HFFc6 (cell line): Measurements from ENCODE around the gene SGSM1. TPM values are rescaled to one million over a fixed set of nuclear protein-coding genes. Genes with fewer than 3 reads are reported as not detected.

Source experiments
- DNase-seq: peaks from one replicate; pipeline ENCODE4 v3.0.0-alpha.2; 2018
- H3K27ac Mint-ChIP-seq: 2 replicates; pipeline ENCODE4 v1.8.0; 2020; ENCODE audit warnings: mild to moderate bottlenecking, mixed read lengths
- H3K27me3 Mint-ChIP-seq: 2 replicates; pipeline ENCODE4 v1.8.0; 2021; ENCODE audit warnings: mild to moderate bottlenecking, moderate library complexity, mixed read lengths; ENCODE audit not compliant: insufficient read depth
- H3K36me3 Mint-ChIP-seq: 2 replicates; pipeline ENCODE4 v1.8.0; 2021; ENCODE audit warnings: low read depth, mixed read lengths
- H3K4me1 Mint-ChIP-seq: 2 replicates; pipeline ENCODE4 v1.8.0; 2020; ENCODE audit warnings: low read depth, mixed read lengths
- H3K4me3 Mint-ChIP-seq: 2 replicates; pipeline ENCODE4 v1.8.0; 2020; ENCODE audit warnings: mild to moderate bottlenecking, moderate library complexity, mixed read lengths
- H3K9me3 Mint-ChIP-seq: 2 replicates; pipeline ENCODE4 v1.8.0; 2020; ENCODE audit warnings: mild to moderate bottlenecking, mixed read lengths
- CTCF ChIP-seq: fragments of 200-600 bp; sonication (generic); IDR thresholded peaks from 2 replicates; pipeline ENCODE4 v1.5.0; 2021; ENCODE audit warnings: antibody characterized with exemption, mild to moderate bottlenecking
- total RNA-seq, 6 experiments: library from RNA; stranded (reverse); fragmentation: NEBNext Ultra II Directional; extraction: Animal tissue kit (Norgen Biotek cat#: 25700); gene quantifications; 2 replicates in 1 of 6; 3 replicates in 5 of 6; pipeline ENCODE4 v1.2.3, GENCODE V29; 2021

The SGSM1 gene
- total RNA-seq, 6 experiments from 2014 or later = not detected

- Mint-ChIP-seq H3K4me1 (peaks cover 5% of the 10 kb centered on the region; the same call in 1 of the 2 replicates), H3K9me3 (no peaks in the 10 kb centered on the region), H3K27ac (no peak overlapping the region), H3K36me3 (no peaks in the 10 kb centered on the region), H3K4me3 (no peak overlapping the region), H3K27me3 (peaks cover 17% of the 10 kb centered on the region)
- DNase-seq = no peak
- no peak for TF ChIP-seq CTCF
Observed at GRCh38 chr22:24775769-24776492, 30.1 kb upstream of the SGSM1 start.

- DNase-seq = no peak
- H3K9me3 Mint-ChIP-seq = no peaks in the 10 kb centered on the region
- no peak for TF ChIP-seq CTCF
- peaks cover 5% of the 10 kb centered on the region; the same call in 1 of the 2 replicates for H3K4me1 Mint-ChIP-seq
- no peaks in the 10 kb centered on the region for H3K36me3 Mint-ChIP-seq
- no peak overlapping the region for H3K4me3 Mint-ChIP-seq
- H3K27me3 Mint-ChIP-seq = peaks cover 15% of the 10 kb centered on the region
- no peak overlapping the region for H3K27ac Mint-ChIP-seq
Observed at GRCh38 chr22:24776525-24776924, 29.5 kb upstream of the SGSM1 start.

GRCh38 chr22:24789516-24789915 is 16.5 kb upstream of the SGSM1 start:
- no peak for DNase-seq
- H3K9me3 Mint-ChIP-seq = no peaks in the 10 kb centered on the region
- no peaks in the 10 kb centered on the region for H3K36me3 Mint-ChIP-seq
- H3K27me3 Mint-ChIP-seq = peaks cover 3% of the 10 kb centered on the region
- no peak overlapping the region for H3K4me3 Mint-ChIP-seq
- no peak overlapping the region for H3K27ac Mint-ChIP-seq
- H3K4me1 Mint-ChIP-seq = no peaks in the 10 kb centered on the region
- TF ChIP-seq CTCF = no peak

GRCh38 chr22:24791362-24791761 is 14.6 kb upstream of the SGSM1 start:
- DNase-seq = no peak
- Mint-ChIP-seq H3K36me3 (no peaks in the 10 kb centered on the region), H3K4me1 (no peaks in the 10 kb centered on the region), H3K9me3 (no peaks in the 10 kb centered on the region), H3K27me3 (peaks cover 3% of the 10 kb centered on the region), H3K27ac (no peak overlapping the region), H3K4me3 (no peak overlapping the region)
- no peak for TF ChIP-seq CTCF

- no peak for DNase-seq
- no peak overlapping the region for H3K27ac Mint-ChIP-seq
- no peaks in the 10 kb centered on the region for H3K4me1 Mint-ChIP-seq
- H3K4me3 Mint-ChIP-seq = no peak overlapping the region
- no peaks in the 10 kb centered on the region for H3K36me3 Mint-ChIP-seq
- peaks cover 6% of the 10 kb centered on the region for H3K27me3 Mint-ChIP-seq
- H3K9me3 Mint-ChIP-seq = no peaks in the 10 kb centered on the region
- no peak for TF ChIP-seq CTCF
Observed at GRCh38 chr22:24796056-24796455, 10.0 kb upstream of the SGSM1 start.
